ENCODE results near the gene LHCGR. TPM values are rescaled to one million over a fixed set of nuclear protein-coding genes. Genes with fewer than 3 reads are reported as not detected.

The LHCGR gene
- total and polyA plus RNA-seq, 8 donors = 0.25 to 0.92 (median 0.43) TPM; not detected in 5

GRCh38 chr2:48693066-48693465 is 62.5 kb downstream of the LHCGR start:
- no peaks in the 10 kb centered on the region for H3K9me3 ChIP-seq
- H3K27me3 ChIP-seq = no peaks in the 10 kb centered on the region
- TF ChIP-seq POLR2A (IDR thresholded peaks at IDR 0.05) = no peak
- TF ChIP-seq CTCF (IDR thresholded peaks at IDR 0.05) = no peak
- TF ChIP-seq POLR2AphosphoS5 (IDR thresholded peaks at IDR 0.05) = no peak
- TF ChIP-seq EP300 (IDR thresholded peaks at IDR 0.05) = no peak
- H3K36me3 ChIP-seq = no peaks in the 10 kb centered on the region
- H3K4me1 ChIP-seq = no peaks in the 10 kb centered on the region
- H3K27ac ChIP-seq = no peak overlapping the region
- DNase-seq = no peak
- intact Hi-C loops (cut with DNase I; ENCODE audit: low total_unique reads) = no loop called here
- WGBS, 5 donors = 81 to 88% (median 86%) methylated on average over 4 of the region's 4 CpGs
- H3K4me3 ChIP-seq = no peak overlapping the region

GRCh38 chr2:48691935-48692691 is 63.4 kb downstream of the LHCGR start:
- Histone ChIP-seq H3K27ac (no peak overlapping the region), H3K4me3 (no peak overlapping the region), H3K4me1 (no peaks in the 10 kb centered on the region), H3K27me3 (no peaks in the 10 kb centered on the region), H3K9me3 (no peaks in the 10 kb centered on the region), H3K36me3 (no peaks in the 10 kb centered on the region)
- WGBS, 5 donors = 74 to 92% (median 79%) methylated on average over 3 of the region's 3 CpGs
- intact Hi-C loops (cut with DNase I; ENCODE audit: low total_unique reads) = no loop called here
- no peak for TF ChIP-seq EP300 (IDR thresholded peaks at IDR 0.05)
- no peak for TF ChIP-seq POLR2A (IDR thresholded peaks at IDR 0.05)
- TF ChIP-seq POLR2AphosphoS5 (IDR thresholded peaks at IDR 0.05) = no peak
- TF ChIP-seq CTCF (IDR thresholded peaks at IDR 0.05) = no peak
- DNase-seq = no peak

GRCh38 chr2:48685126-48685525 is 70.4 kb downstream of the LHCGR start:
- TF ChIP-seq CTCF (IDR thresholded peaks at IDR 0.05) = no peak
- TF ChIP-seq POLR2AphosphoS5 (IDR thresholded peaks at IDR 0.05) = no peak
- TF ChIP-seq POLR2A (IDR thresholded peaks at IDR 0.05) = no peak
- TF ChIP-seq EP300 (IDR thresholded peaks at IDR 0.05) = no peak
- Histone ChIP-seq H3K36me3 (no peaks in the 10 kb centered on the region), H3K27me3 (no peaks in the 10 kb centered on the region), H3K4me1 (no peaks in the 10 kb centered on the region), H3K9me3 (no peaks in the 10 kb centered on the region), H3K4me3 (no peak overlapping the region), H3K27ac (no peak overlapping the region)
- intact Hi-C loops (cut with DNase I; ENCODE audit: low total_unique reads) = no loop called here
- no peak for DNase-seq
- WGBS, 5 donors = 93 to 100% (median 96%) methylated on average over 1 of the region's 1 CpG

- DNase-seq = no peak
- intact Hi-C loops (cut with DNase I; ENCODE audit: low total_unique reads) = no loop called here
Measured at GRCh38 chr2:48677450-48677849, 78.1 kb downstream of the LHCGR start.

More at GRCh38 chr2:48677450-48677849, 78.1 kb downstream of the LHCGR start:
- H3K36me3 ChIP-seq = no peaks in the 10 kb centered on the region
- 50 to 67% (median 56%) methylated on average over 2 of the region's 2 CpGs for WGBS, 5 donors
- H3K9me3 ChIP-seq = no peaks in the 10 kb centered on the region
- TF ChIP-seq POLR2AphosphoS5 (IDR thresholded peaks at IDR 0.05) (no peak), CTCF (IDR thresholded peaks at IDR 0.05) (no peak), POLR2A (IDR thresholded peaks at IDR 0.05) (no peak), EP300 (IDR thresholded peaks at IDR 0.05) (no peak)
- no peaks in the 10 kb centered on the region for H3K4me1 ChIP-seq
- H3K4me3 ChIP-seq = no peak overlapping the region
- no peak overlapping the region for H3K27ac ChIP-seq
- H3K27me3 ChIP-seq = no peaks in the 10 kb centered on the region

Data from stomach (tissue), 9 donors.